GM12878 (cell line): ENCODE results near the gene CSH1. TPM values are rescaled to one million over a fixed set of nuclear protein-coding genes. Genes with fewer than 3 reads are reported as not detected.
A peak's percentile ranks its signal among the peaks of the same experiment; 100 is the strongest.

ENCODE experiments used
- ATAC-seq: fragments of 200-7000 bp; cut with Tn5 transposase; 3 replicates; pipeline ENCODE4 v1.9.1; 2020; ENCODE audit warnings: mild to moderate bottlenecking, moderate library complexity
- BruUV-seq: library from RNA; stranded (reverse); fragments of 400-500 nt; replicated peaks from 2 replicates; lab custom pipeline; 2021; lab: Mats Ljungman, UMichigan
- CTCF ChIA-PET: fragments of 300-600 bp; sonication (Branson Sonifier 250); formaldehyde crosslinking; extraction: SDS; loops from one replicate; lab custom pipeline; 2021; ENCODE audit warnings: inconsistent platforms; lab: Yijun Ruan, JAX
- POLR2A ChIA-PET: fragments of 350-600 bp; formaldehyde crosslinking; extraction: SDS; loops from one replicate; lab custom pipeline; 2021; ENCODE audit warnings: inconsistent platforms; lab: Charles Lee
- RAD21 ChIA-PET: fragments of 300-600 bp; sonication (Branson Sonifier 250); formaldehyde crosslinking; loops from one replicate; lab custom pipeline; 2023; ENCODE audit warnings: antibody characterized with exemption; ENCODE audit not compliant: unreplicated experiment; lab: Charles Lee
- SMC1A ChIA-PET: fragments of 300-600 bp; sonication (Branson Sonifier 250); formaldehyde crosslinking; loops from one replicate; lab custom pipeline; 2023; ENCODE audit not compliant: unreplicated experiment, uncharacterized antibody; lab: Charles Lee
- DNase-seq: peaks from one replicate; pipeline ENCODE4 v3.0.0-alpha.2; 2011; ENCODE audit warnings: low read depth, low spot score
- FAIRE-seq: peaks from 3 replicates; lab custom pipeline; 2011; peaks lifted over from hg19 to GRCh38; lab: Jason Lieb, UNC
- H2AFZ ChIP-seq: 2 replicates; pipeline ENCODE4 v1.6.0; 2011; ENCODE audit warnings: low read depth, low read length, control low read depth; ENCODE audit not compliant: control insufficient read depth
- H3K27ac ChIP-seq: 2 replicates; pipeline ENCODE4 v1.5.1; 2011; ENCODE audit warnings: control low read depth; ENCODE audit not compliant: control insufficient read depth, insufficient read depth
- H3K27me3 ChIP-seq, 2 experiments: replicated peaks in 1 of 2; 2 replicates each; pipeline versions ENCODE4 v1.6.0 to v1.6.1; 2011; ENCODE audit warnings: low read length in 1 of 2; ENCODE audit not compliant: control insufficient read depth in 2 of 2, insufficient read depth in 2 of 2
- H3K36me3 ChIP-seq, 2 experiments: 2 replicates each; pipeline ENCODE4 v1.5.1; 2011; ENCODE audit warnings: low read length in 1 of 2; ENCODE audit not compliant: control insufficient read depth in 2 of 2, insufficient read depth in 2 of 2
- H3K4me1 ChIP-seq: 2 replicates; pipeline ENCODE4 v1.6.1; 2011; ENCODE audit warnings: mild to moderate bottlenecking, low read length, moderate library complexity, mixed read lengths; ENCODE audit not compliant: control insufficient read depth, insufficient read depth
- H3K4me2 ChIP-seq: 2 replicates; pipeline ENCODE4 v1.6.0; 2011; ENCODE audit warnings: control low read depth; ENCODE audit not compliant: control insufficient read depth, insufficient read depth
- H3K4me3 ChIP-seq: fragments of 200-600 bp; sonication (generic); 2 replicates; pipeline ENCODE4 v1.5.1; 2016
- H3K79me2 ChIP-seq: 2 replicates; pipeline ENCODE4 v1.6.0; 2011; ENCODE audit warnings: low read length; ENCODE audit not compliant: control insufficient read depth, insufficient read depth
- H3K9ac ChIP-seq: 2 replicates; pipeline ENCODE4 v1.8.0; 2011; ENCODE audit warnings: low read length, control low read depth, mixed read lengths; ENCODE audit not compliant: control insufficient read depth, insufficient read depth
- H3K9me3 ChIP-seq: replicated peaks from 3 replicates; pipeline ENCODE4 v1.5.1; 2011; ENCODE audit warnings: mild to moderate bottlenecking, low read length; ENCODE audit not compliant: control insufficient read depth, insufficient read depth
- H4K20me1 ChIP-seq: 2 replicates; pipeline ENCODE4 v1.6.0; 2011; ENCODE audit not compliant: control insufficient read depth, insufficient read depth
- CBX5 ChIP-seq: sonication (generic); IDR thresholded peaks from 2 replicates; pipeline ENCODE4 v1.6.1; 2016; ENCODE audit warnings: low read depth, moderate library complexity, mild to moderate bottlenecking, inconsistent platforms
- CEBPB ChIP-seq, 2 experiments: fragments of 150-350 bp in 1 of 2; IDR thresholded peaks; 2 replicates each; pipeline ENCODE4 v1.6.1; 2012 to 2014; ENCODE audit warnings: low read depth in 2 of 2, low read length in 2 of 2, borderline replicate concordance in 1 of 2, inconsistent platforms in 1 of 2
- EED ChIP-seq: sonication (generic); IDR thresholded peaks from 2 replicates; pipeline ENCODE4 v1.6.1; 2016; ENCODE audit warnings: antibody characterized with exemption, low read depth
- GABPA ChIP-seq: IDR thresholded peaks from 2 replicates; pipeline ENCODE4 v1.6.1; 2014; ENCODE audit warnings: antibody characterized with exemption, low read depth, mild to moderate bottlenecking, inconsistent platforms
- LARP7 ChIP-seq: fragments of 450-650 bp; IDR thresholded peaks from 2 replicates; pipeline ENCODE4 v1.6.1; 2017; ENCODE audit warnings: mild to moderate bottlenecking
- MTA2 ChIP-seq: fragments of 450-650 bp; IDR thresholded peaks from 2 replicates; pipeline ENCODE4 v1.6.1; 2016; ENCODE audit warnings: low read depth, mild to moderate bottlenecking, moderate library complexity
- PAX8 ChIP-seq: fragments of 450-650 bp; IDR thresholded peaks from 2 replicates; pipeline ENCODE4 v1.6.1; 2017; ENCODE audit warnings: mild to moderate bottlenecking, moderate library complexity
- RAD51 ChIP-seq: fragments of 450-650 bp; IDR thresholded peaks from 2 replicates; pipeline ENCODE4 v1.6.1; 2016; ENCODE audit warnings: moderate library complexity, mild to moderate bottlenecking, inconsistent platforms
- SIN3A ChIP-seq: IDR thresholded peaks from 2 replicates; pipeline ENCODE4 v1.6.1; 2012; ENCODE audit warnings: low read depth, low read length, improper control_type of control experiment
- SP1 ChIP-seq: IDR thresholded peaks from one replicate; pipeline ENCODE4 v1.6.1; 2011; ENCODE audit warnings: low read depth, low read length
- YY1 ChIP-seq: IDR thresholded peaks from 2 replicates; pipeline ENCODE4 v1.6.1; 2011; ENCODE audit warnings: low read depth, mild to moderate bottlenecking, low read length
- ZNF24 ChIP-seq: fragments of 450-650 bp; IDR thresholded peaks from 2 replicates; pipeline ENCODE4 v1.6.1; 2017; ENCODE audit warnings: antibody characterized with exemption, mild to moderate bottlenecking
- ZNF384 ChIP-seq: IDR thresholded peaks from 2 replicates; pipeline ENCODE4 v1.6.1; 2012; ENCODE audit warnings: low read depth, mild to moderate bottlenecking, low read length, improper control_type of control experiment, borderline replicate concordance
- WGBS: methylation state at CpG from one replicate; pipeline ENCODE4 v1.1.6; 2016; ENCODE audit warnings: low lambda C conversion rate; ENCODE audit not compliant: insufficient replicate concordance, insufficient coverage; ENCODE audit errors: missing lambda C conversion rate; 5-methylcytosine and 5-hydroxymethylcytosine counted together
- in situ Hi-C: fragments of 300-500 bp; cut with MboI; formaldehyde crosslinking; loops from 9 replicates; pipeline ENCODE4 v1.14.3; 2018; ENCODE audit warnings: mixed read lengths
- intact Hi-C: fragments of 100-400 bp; cut with micrococcal nuclease; formaldehyde crosslinking; loops from one replicate; pipeline ENCODE4 v1.14.2; 2022; ENCODE audit not compliant: unreplicated experiment
- polyA plus RNA-seq, 11 experiments: library from polyadenylated mRNA; depleted of rRNA in 4 of 11; unstranded in 6 of 11; stranded (reverse) in 5 of 11; fragments of >200 nt; fragmentation: Nextera tagmentation in 4 of 11; fragmentation: Illumina TruSeq in 1 of 11; extraction: Ambion mirVana in 4 of 11; extraction: Trizol in 1 of 11; gene quantifications; 1 replicate in 1 of 11; 2 replicates in 10 of 11; pipeline versions ENCODE4 v1.2.1 to v1.2.3, GENCODE V29; 2011 to 2016; ENCODE audit warnings: inconsistent platforms in 2 of 11, missing spikeins in 2 of 11, low read depth in 1 of 11
- total RNA-seq, 4 experiments: library from RNA; depleted of rRNA in 3 of 4; stranded (reverse); fragments of >200 nt in 3 of 4; fragmentation: Illumina TruSeq in 1 of 4; extraction: Trizol in 1 of 4; gene quantifications; 2 replicates each; pipeline versions ENCODE4 v1.2.1 to v1.2.3, GENCODE V29; 2013 to 2021
- TF ChIP-seq, protein P1 (sequence below): fragments of 450-650 bp; IDR thresholded peaks from 2 replicates; pipeline ENCODE4 v1.6.1; 2017; ENCODE audit warnings: antibody characterized with exemption, mild to moderate bottlenecking, moderate library complexity
- TF ChIP-seq, protein P2 (sequence below): fragments of 450-650 bp; IDR thresholded peaks from 2 replicates; pipeline ENCODE4 v1.6.1; 2017; ENCODE audit warnings: mild to moderate bottlenecking, moderate library complexity

CSH1 gene
- total and polyA plus RNA-seq, 10 of the 15 experiments (the other 5 are each of a cell fraction or from before 2014, with no cell fraction given) = not detected

DNA sequence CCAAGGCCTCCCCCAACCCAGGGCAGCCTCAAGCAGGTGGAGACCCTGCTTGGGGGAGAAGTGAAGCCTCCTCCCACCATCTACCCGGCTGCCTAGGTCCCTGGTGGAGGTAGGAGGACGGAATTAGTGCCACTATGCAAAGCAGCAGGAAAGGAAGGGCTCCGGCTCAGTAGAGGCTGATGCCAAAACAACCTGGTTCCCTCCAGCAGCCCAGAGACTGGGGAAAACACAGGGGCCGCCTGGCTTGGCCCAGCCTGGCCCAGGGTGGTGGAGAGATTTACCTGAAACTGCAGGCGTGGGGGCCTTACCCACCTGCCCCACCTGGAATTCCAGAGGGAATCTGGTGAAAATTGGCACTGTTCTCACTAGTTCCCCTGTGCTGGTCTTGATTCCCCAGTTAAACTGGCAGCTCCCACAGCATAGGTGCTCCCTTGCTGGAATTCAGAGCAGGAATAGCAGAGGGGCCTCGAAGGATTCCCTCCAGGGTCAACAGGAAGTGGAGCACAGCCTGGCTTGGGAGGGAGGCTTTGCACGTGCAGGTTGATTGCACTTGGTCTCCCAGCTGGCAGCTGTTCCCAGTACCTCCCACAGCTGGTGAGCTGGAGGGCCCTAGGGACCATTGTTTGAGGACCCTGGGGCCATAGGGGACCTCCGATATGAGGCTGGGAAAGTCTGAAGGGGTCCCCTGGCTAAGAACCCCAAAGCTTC is 31.2 kb upstream of the CSH1 start:
- ChIA-PET CTCF (interaction anchor here (0.9 to 8.7 kb wide), 7 partner anchors 7 to 101 kb away, joined by 4 to 153 read pairs (median 8); partner anchors contain the start of genes GH1 and ICAM2), POLR2A (interaction anchor here (0.6 to 1.2 kb wide), 6 partner anchors 13 to 218 kb away, joined by 3 to 8 read pairs (median 4); partner anchors contain the start of gene ICAM2), RAD21 (interaction anchor here (0.6 to 9.0 kb wide), 9 partner anchors 8 to 481 kb away, joined by 3 to 130 read pairs (median 4); partner anchors contain the start of genes GH1 and ICAM2), SMC1A (interaction anchor here (1.0 to 9.0 kb wide), 6 partner anchors 7 to 92 kb away, joined by 4 to 111 read pairs (median 7); partner anchors contain the start of genes GH1 and ICAM2)
- FAIRE-seq (no peak), ATAC-seq (peak; percentile 14; the same call in 2 of the 3 replicates), DNase-seq (no peak)
- peak overlapping the region; percentile 57 for H3K4me2 ChIP-seq
- H3K9me3 ChIP-seq = no peaks in the 10 kb centered on the region
- no peak overlapping the region; the same call in 1 of the 2 replicates for H3K9ac ChIP-seq
- peaks cover 30% of the 10 kb centered on the region for H3K79me2 ChIP-seq
- H3K4me3 ChIP-seq = no peak overlapping the region
- H4K20me1 ChIP-seq = no peaks in the 10 kb centered on the region
- no peaks in the 10 kb centered on the region for H3K27me3 ChIP-seq
- intact Hi-C loops = no loop called here
- peaks cover 7 to 11% of the 10 kb centered on the region in 2 experiments; a peak in 2 of 4 replicates for H3K36me3 ChIP-seq
- BruUV-seq = no TSS peak
- in situ Hi-C loops = no loop called here
- H3K27ac ChIP-seq = peak overlapping the region; percentile 56
- 1% methylated on average over 8 of the region's 8 CpGs for WGBS
- no peak overlapping the region for H2AFZ ChIP-seq
- peaks cover 44% of the 10 kb centered on the region for H3K4me1 ChIP-seq
- TF ChIP-seq LARP7 (no peak), CEBPB (IDR thresholded peaks at IDR 0.05; ENCODE audit: borderline replicate concordance in 1 of 2, low read depth in 2 of 2, low read length in 2 of 2) (no peak), SP1 (no peak), MTA2 (no peak), PAX8 (no peak), RAD51 (no peak), EED (peak; percentile 46), ZNF24 (no peak), CBX5 (no peak), GABPA (no peak), SIN3A (no peak), ZNF384 (no peak), YY1 (no peak)
- TF ChIP-seq, protein P1, sequence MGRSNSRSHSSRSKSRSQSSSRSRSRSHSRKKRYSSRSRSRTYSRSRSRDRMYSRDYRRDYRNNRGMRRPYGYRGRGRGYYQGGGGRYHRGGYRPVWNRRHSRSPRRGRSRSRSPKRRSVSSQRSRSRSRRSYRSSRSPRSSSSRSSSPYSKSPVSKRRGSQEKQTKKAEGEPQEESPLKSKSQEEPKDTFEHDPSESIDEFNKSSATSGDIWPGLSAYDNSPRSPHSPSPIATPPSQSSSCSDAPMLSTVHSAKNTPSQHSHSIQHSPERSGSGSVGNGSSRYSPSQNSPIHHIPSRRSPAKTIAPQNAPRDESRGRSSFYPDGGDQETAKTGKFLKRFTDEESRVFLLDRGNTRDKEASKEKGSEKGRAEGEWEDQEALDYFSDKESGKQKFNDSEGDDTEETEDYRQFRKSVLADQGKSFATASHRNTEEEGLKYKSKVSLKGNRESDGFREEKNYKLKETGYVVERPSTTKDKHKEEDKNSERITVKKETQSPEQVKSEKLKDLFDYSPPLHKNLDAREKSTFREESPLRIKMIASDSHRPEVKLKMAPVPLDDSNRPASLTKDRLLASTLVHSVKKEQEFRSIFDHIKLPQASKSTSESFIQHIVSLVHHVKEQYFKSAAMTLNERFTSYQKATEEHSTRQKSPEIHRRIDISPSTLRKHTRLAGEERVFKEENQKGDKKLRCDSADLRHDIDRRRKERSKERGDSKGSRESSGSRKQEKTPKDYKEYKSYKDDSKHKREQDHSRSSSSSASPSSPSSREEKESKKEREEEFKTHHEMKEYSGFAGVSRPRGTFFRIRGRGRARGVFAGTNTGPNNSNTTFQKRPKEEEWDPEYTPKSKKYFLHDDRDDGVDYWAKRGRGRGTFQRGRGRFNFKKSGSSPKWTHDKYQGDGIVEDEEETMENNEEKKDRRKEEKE = no peak
- TF ChIP-seq, protein P2, sequence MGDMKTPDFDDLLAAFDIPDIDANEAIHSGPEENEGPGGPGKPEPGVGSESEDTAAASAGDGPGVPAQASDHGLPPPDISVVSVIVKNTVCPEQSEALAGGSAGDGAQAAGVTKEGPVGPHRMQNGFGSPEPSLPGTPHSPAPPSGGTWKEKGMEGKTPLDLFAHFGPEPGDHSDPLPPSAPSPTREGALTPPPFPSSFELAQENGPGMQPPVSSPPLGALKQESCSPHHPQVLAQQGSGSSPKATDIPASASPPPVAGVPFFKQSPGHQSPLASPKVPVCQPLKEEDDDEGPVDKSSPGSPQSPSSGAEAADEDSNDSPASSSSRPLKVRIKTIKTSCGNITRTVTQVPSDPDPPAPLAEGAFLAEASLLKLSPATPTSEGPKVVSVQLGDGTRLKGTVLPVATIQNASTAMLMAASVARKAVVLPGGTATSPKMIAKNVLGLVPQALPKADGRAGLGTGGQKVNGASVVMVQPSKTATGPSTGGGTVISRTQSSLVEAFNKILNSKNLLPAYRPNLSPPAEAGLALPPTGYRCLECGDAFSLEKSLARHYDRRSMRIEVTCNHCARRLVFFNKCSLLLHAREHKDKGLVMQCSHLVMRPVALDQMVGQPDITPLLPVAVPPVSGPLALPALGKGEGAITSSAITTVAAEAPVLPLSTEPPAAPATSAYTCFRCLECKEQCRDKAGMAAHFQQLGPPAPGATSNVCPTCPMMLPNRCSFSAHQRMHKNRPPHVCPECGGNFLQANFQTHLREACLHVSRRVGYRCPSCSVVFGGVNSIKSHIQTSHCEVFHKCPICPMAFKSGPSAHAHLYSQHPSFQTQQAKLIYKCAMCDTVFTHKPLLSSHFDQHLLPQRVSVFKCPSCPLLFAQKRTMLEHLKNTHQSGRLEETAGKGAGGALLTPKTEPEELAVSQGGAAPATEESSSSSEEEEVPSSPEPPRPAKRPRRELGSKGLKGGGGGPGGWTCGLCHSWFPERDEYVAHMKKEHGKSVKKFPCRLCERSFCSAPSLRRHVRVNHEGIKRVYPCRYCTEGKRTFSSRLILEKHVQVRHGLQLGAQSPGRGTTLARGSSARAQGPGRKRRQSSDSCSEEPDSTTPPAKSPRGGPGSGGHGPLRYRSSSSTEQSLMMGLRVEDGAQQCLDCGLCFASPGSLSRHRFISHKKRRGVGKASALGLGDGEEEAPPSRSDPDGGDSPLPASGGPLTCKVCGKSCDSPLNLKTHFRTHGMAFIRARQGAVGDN = peak; percentile 76
